BLaER1 (cell line): ENCODE data around the gene JAGN1.
"Not testable (repeated sequence)": the region's sequence is repeated elsewhere in the genome, so short reads cannot be mapped to it uniquely, and the experiment has no call there.

Experiments used
- H3K27ac ChIP-seq: shearing (Covaris generic); formaldehyde crosslinking; 2 replicates; pipeline ENCODE4 v1.8.1; 2022
- H3K27me3 ChIP-seq: shearing (Covaris generic); formaldehyde crosslinking; 2 replicates; pipeline ENCODE4 v1.8.1; 2022
- H3K36me3 ChIP-seq: shearing (Covaris generic); formaldehyde crosslinking; 2 replicates; pipeline ENCODE4 v1.8.1; 2022
- H3K4me1 ChIP-seq: shearing (Covaris generic); formaldehyde crosslinking; 2 replicates; pipeline ENCODE4 v1.8.1; 2022
- H3K4me2 ChIP-seq: shearing (Covaris generic); formaldehyde crosslinking; 2 replicates; pipeline ENCODE4 v1.8.1; 2022
- H3K4me3 ChIP-seq: shearing (Covaris generic); formaldehyde crosslinking; 2 replicates; pipeline ENCODE4 v1.8.1; 2022
- H3K9ac ChIP-seq: shearing (Covaris generic); formaldehyde crosslinking; 2 replicates; pipeline ENCODE4 v1.8.1; 2022
- H3K9me3 ChIP-seq: shearing (Covaris generic); formaldehyde crosslinking; 2 replicates; pipeline ENCODE4 v1.8.1; 2022
- H4K20me1 ChIP-seq: shearing (Covaris generic); formaldehyde crosslinking; 2 replicates; pipeline ENCODE4 v1.8.1; 2022
- Cebpa-rat ChIP-seq: shearing (Covaris generic); IDR thresholded peaks from 2 replicates; pipeline ENCODE4 v1.8.1; 2022

JAGN1 gene

DNA sequence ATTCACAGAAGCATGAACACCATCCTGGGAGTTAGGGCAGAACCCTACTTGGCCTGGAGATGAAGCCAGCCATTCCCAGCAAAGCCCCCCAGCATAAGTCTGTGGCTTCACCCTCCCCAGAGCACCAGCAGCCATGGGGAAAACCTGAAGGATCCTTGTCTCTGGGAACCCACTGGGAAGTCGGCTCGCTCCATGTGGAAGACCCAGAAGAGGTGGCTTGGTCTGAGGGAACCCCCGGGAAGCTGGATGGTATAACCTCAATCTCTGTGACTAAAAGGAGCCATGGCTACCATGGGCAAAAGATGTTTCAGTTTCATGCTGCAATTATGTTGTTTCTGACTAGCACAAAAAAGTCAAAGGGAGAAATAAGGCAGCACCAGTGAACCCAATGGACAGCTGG lies 34.8 kb upstream of the JAGN1 start:
- H3K27ac ChIP-seq, result no peak overlapping the region
- no peaks in the 10 kb centered on the region for H3K27me3 ChIP-seq
- no peak for TF ChIP-seq Cebpa-rat
- H3K9me3 ChIP-seq, result no peaks in the 10 kb centered on the region
- no peaks in the 10 kb centered on the region for H4K20me1 ChIP-seq
- no peak overlapping the region for H3K9ac ChIP-seq
- H3K4me3 ChIP-seq, result no peak overlapping the region
- no peaks in the 10 kb centered on the region for H3K36me3 ChIP-seq
- no peaks in the 10 kb centered on the region for H3K4me1 ChIP-seq
- H3K4me2 ChIP-seq, result no peak overlapping the region

DNA sequence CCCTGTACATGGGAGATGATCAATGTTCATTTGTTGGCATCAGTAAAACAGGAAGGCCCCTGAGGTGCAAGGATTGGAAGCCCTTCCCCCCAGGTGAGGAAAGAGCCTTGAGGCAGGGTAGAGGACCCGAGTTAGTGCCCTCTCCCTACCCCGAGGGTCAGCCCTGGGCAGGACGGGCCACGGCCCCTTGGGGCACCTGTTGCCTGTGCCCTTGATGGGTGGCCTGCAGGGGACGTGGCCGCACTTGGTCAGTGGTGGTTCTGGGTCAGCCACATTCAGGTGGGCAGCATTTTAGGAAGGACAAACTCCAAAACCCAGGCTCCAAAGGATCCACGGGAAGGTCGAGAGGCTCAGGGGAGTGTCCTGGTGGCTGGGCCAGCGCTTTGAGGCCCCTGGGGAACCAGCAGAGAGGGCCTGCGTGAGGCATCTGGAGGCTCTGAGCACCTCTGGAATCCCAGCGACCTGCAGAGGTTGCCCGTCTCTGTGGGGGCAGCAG lies 30.8 kb upstream of the JAGN1 start:
- no peak overlapping the region for H3K9ac ChIP-seq
- 0 out of 2 replicates have a peak, but pooled peaks cover 9% of the 10 kb centered on the region for H3K27me3 ChIP-seq
- H3K27ac ChIP-seq, result no peak overlapping the region
- no peaks in the 10 kb centered on the region for H3K36me3 ChIP-seq
- H3K4me1 ChIP-seq, result peaks cover 7% of the 10 kb centered on the region; the same call in 1 of the 2 replicates
- H3K9me3 ChIP-seq, result no peaks in the 10 kb centered on the region
- no peak overlapping the region for H3K4me2 ChIP-seq
- no peaks in the 10 kb centered on the region for H4K20me1 ChIP-seq
- H3K4me3 ChIP-seq, result no peak overlapping the region
- no peak for TF ChIP-seq Cebpa-rat

- H3K36me3 ChIP-seq, result no peaks in the 10 kb centered on the region
- peaks cover 9% of the 10 kb centered on the region; the same call in 1 of the 2 replicates for H3K4me1 ChIP-seq
- H3K27ac ChIP-seq, result no peak overlapping the region
- H3K4me3 ChIP-seq, result no peak overlapping the region
- TF ChIP-seq Cebpa-rat, result no peak
- H3K9me3 ChIP-seq, result no peaks in the 10 kb centered on the region
- H4K20me1 ChIP-seq, result no peaks in the 10 kb centered on the region
- no peak overlapping the region for H3K4me2 ChIP-seq
- H3K9ac ChIP-seq, result no peak overlapping the region
- 0 out of 2 replicates have a peak, but pooled peaks cover 9% of the 10 kb centered on the region for H3K27me3 ChIP-seq
Measured at GRCh38 chr3:9861201-9861600, 29.2 kb upstream of the JAGN1 start.

GRCh38 chr3:9861626-9862130 lies 28.7 kb upstream of the JAGN1 start:
- peaks cover 9% of the 10 kb centered on the region; the same call in 1 of the 2 replicates for H3K4me1 ChIP-seq
- no peak overlapping the region for H3K4me2 ChIP-seq
- H3K36me3 ChIP-seq, result no peaks in the 10 kb centered on the region
- no peak overlapping the region for H3K27ac ChIP-seq
- no peak overlapping the region for H3K9ac ChIP-seq
- no peaks in the 10 kb centered on the region for H3K9me3 ChIP-seq
- no peak overlapping the region for H3K4me3 ChIP-seq
- H3K27me3 ChIP-seq, result 0 out of 2 replicates have a peak, but pooled peaks cover 9% of the 10 kb centered on the region
- H4K20me1 ChIP-seq, result no peaks in the 10 kb centered on the region
- TF ChIP-seq Cebpa-rat, result no peak

GRCh38 chr3:9862391-9863057 lies 27.9 kb upstream of the JAGN1 start:
- peak overlapping the region; percentile 37 for H3K4me2 ChIP-seq

GRCh38 chr3:9863058-9863772 lies 27.2 kb upstream of the JAGN1 start:
- H3K4me2 ChIP-seq, result no peak overlapping the region
- peaks cover 9% of the 10 kb centered on the region; the same call in 1 of the 2 replicates for H3K4me1 ChIP-seq
- H3K9me3 ChIP-seq, result no peaks in the 10 kb centered on the region
- no peak overlapping the region for H3K9ac ChIP-seq
- no peaks in the 10 kb centered on the region for H3K36me3 ChIP-seq
- TF ChIP-seq Cebpa-rat, result no peak
- no peak overlapping the region for H3K27ac ChIP-seq
- 0 out of 2 replicates have a peak, but pooled peaks cover 9% of the 10 kb centered on the region for H3K27me3 ChIP-seq
- H4K20me1 ChIP-seq, result no peaks in the 10 kb centered on the region
- H3K4me3 ChIP-seq, result no peak overlapping the region

More at GRCh38 chr3:9862391-9863057, 27.9 kb upstream of the JAGN1 start:
- TF ChIP-seq Cebpa-rat, result no peak
- Histone ChIP-seq H3K9me3 (no peaks in the 10 kb centered on the region), H3K27me3 (0 out of 2 replicates have a peak, but pooled peaks cover 9% of the 10 kb centered on the region), H3K4me3 (no peak overlapping the region), H4K20me1 (no peaks in the 10 kb centered on the region), H3K27ac (no peak overlapping the region), H3K9ac (no peak overlapping the region), H3K4me1 (peaks cover 9% of the 10 kb centered on the region; the same call in 1 of the 2 replicates), H3K36me3 (no peaks in the 10 kb centered on the region)

- no peak for TF ChIP-seq Cebpa-rat
- peaks cover 9% of the 10 kb centered on the region; the same call in 1 of the 2 replicates for H3K4me1 ChIP-seq
- H3K4me3 ChIP-seq, result no peak overlapping the region
- no peaks in the 10 kb centered on the region for H4K20me1 ChIP-seq
- no peaks in the 10 kb centered on the region for H3K36me3 ChIP-seq
- H3K9me3 ChIP-seq, result no peaks in the 10 kb centered on the region
- no peak overlapping the region for H3K27ac ChIP-seq
- H3K27me3 ChIP-seq, result 0 out of 2 replicates have a peak, but pooled peaks cover 9% of the 10 kb centered on the region
- H3K9ac ChIP-seq, result no peak overlapping the region
- H3K4me2 ChIP-seq, result no peak overlapping the region
Measured at GRCh38 chr3:9864200-9864927, 26.0 kb upstream of the JAGN1 start.

- not testable (repeated sequence) for H3K9ac ChIP-seq, H3K4me2 ChIP-seq, H3K27me3 ChIP-seq, H3K9me3 ChIP-seq, H4K20me1 ChIP-seq, H3K27ac ChIP-seq, H3K4me3 ChIP-seq, H3K4me1 ChIP-seq, H3K36me3 ChIP-seq
Measured at GRCh38 chr3:9865125-9865637, 25.2 kb upstream of the JAGN1 start.

GRCh38 chr3:9866639-9867038 lies 23.8 kb upstream of the JAGN1 start:
- no peak overlapping the region for H3K4me3 ChIP-seq
- no peak overlapping the region for H3K9ac ChIP-seq
- H3K9me3 ChIP-seq, result no peaks in the 10 kb centered on the region
- H4K20me1 ChIP-seq, result no peaks in the 10 kb centered on the region
- H3K27ac ChIP-seq, result no peak overlapping the region
- TF ChIP-seq Cebpa-rat, result no peak
- H3K4me1 ChIP-seq, result peaks cover 9% of the 10 kb centered on the region; the same call in 1 of the 2 replicates
- H3K36me3 ChIP-seq, result no peaks in the 10 kb centered on the region
- no peak overlapping the region for H3K4me2 ChIP-seq
- 0 out of 2 replicates have a peak, but pooled peaks cover 9% of the 10 kb centered on the region for H3K27me3 ChIP-seq
